Ishikawa (cell line): ENCODE data around the gene LY6G6D.

ENCODE experiments used
- CEBPB ChIP-seq: IDR thresholded peaks from 2 replicates; pipeline ENCODE4 v1.6.1; 2012
- CREB1 ChIP-seq: IDR thresholded peaks from 2 replicates; pipeline ENCODE4 v1.6.1; 2012; ENCODE audit warnings: low read depth
- EGR1 ChIP-seq: IDR thresholded peaks from 2 replicates; pipeline ENCODE4 v1.6.1; 2012
- EP300 ChIP-seq: IDR thresholded peaks from 2 replicates; pipeline ENCODE4 v1.6.1; 2012; ENCODE audit warnings: borderline replicate concordance
- FOXM1 ChIP-seq: IDR thresholded peaks from 2 replicates; pipeline ENCODE4 v1.6.1; 2012; ENCODE audit warnings: low read depth, borderline replicate concordance
- MAX ChIP-seq: IDR thresholded peaks from 2 replicates; pipeline ENCODE4 v1.6.1; 2012
- NFIC ChIP-seq: IDR thresholded peaks from 2 replicates; pipeline ENCODE4 v1.6.1; 2012
- RAD21 ChIP-seq: IDR thresholded peaks from 2 replicates; pipeline ENCODE4 v1.6.1; 2012; ENCODE audit warnings: low read depth
- REST ChIP-seq: IDR thresholded peaks from 2 replicates; pipeline ENCODE4 v1.6.1; 2012; ENCODE audit warnings: low read depth, mild to moderate bottlenecking
- TAF1 ChIP-seq: IDR thresholded peaks from 2 replicates; pipeline ENCODE4 v1.6.1; 2012; ENCODE audit warnings: low read depth, mild to moderate bottlenecking
- TCF12 ChIP-seq: IDR thresholded peaks from 2 replicates; pipeline ENCODE4 v1.6.1; 2012; ENCODE audit warnings: low read depth
- TEAD4 ChIP-seq: IDR thresholded peaks from 2 replicates; pipeline ENCODE4 v1.6.1; 2012
- YY1 ChIP-seq: IDR thresholded peaks from 2 replicates; pipeline ENCODE4 v1.6.1; 2012; ENCODE audit warnings: low read depth
- ZBTB7A ChIP-seq: IDR thresholded peaks from 2 replicates; pipeline ENCODE4 v1.6.1; 2012; ENCODE audit warnings: low read depth
- TF ChIP-seq, protein P1 (sequence below): IDR thresholded peaks from 2 replicates; pipeline ENCODE4 v1.6.1; 2012

LY6G6D gene

DNA sequence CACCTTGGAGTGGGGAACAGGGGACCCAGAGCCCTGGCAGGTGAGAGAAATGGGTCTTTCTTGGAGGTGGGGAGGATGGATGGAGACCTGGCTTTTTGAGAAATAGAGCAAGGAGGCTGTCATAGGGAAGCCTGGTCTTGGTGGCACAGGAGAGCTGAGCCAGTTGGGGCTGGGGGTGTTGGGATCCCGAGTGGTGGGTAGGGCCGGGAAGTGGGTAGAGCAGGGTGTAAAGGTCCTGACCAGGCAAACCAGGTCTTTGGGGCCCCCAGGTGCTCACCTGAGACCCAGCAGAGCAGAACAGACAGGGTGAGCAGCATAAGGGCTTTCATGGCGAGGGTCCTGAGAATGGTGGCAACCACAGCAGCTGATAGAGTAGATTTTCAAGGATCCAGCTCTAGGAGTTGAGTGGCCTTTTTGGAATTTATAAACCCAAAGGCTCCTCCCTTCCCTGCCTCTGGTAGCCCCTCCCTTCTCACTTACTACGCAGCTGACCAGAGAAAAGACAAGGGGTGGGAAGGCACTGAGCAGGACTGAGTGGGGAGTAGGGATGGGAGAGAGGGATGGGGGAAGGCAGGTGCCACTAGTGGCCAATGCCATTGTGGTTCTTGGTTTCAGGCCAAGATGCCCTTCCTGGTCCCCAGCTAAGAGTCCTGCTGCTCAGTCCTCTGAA, 6.3 kb downstream of the LY6G6D start, which contains the start of gene LY6G6C:
LY6G6C (minus strand) TSS at position 396 of the 670 bp plus-strand sequence; CDS start at position 329, 67 bp downstream.
- TF ChIP-seq NFIC (no peak), TAF1 (no peak), TEAD4 (no peak), CREB1 (no peak), ZBTB7A (no peak), EP300 (no peak), YY1 (no peak), MAX (no peak), TCF12 (no peak), RAD21 (no peak), CEBPB (no peak), FOXM1 (no peak), REST (no peak), EGR1 (no peak)
- TF ChIP-seq, protein P1, sequence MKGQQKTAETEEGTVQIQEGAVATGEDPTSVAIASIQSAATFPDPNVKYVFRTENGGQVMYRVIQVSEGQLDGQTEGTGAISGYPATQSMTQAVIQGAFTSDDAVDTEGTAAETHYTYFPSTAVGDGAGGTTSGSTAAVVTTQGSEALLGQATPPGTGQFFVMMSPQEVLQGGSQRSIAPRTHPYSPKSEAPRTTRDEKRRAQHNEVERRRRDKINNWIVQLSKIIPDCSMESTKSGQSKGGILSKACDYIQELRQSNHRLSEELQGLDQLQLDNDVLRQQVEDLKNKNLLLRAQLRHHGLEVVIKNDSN = no peak

DNA sequence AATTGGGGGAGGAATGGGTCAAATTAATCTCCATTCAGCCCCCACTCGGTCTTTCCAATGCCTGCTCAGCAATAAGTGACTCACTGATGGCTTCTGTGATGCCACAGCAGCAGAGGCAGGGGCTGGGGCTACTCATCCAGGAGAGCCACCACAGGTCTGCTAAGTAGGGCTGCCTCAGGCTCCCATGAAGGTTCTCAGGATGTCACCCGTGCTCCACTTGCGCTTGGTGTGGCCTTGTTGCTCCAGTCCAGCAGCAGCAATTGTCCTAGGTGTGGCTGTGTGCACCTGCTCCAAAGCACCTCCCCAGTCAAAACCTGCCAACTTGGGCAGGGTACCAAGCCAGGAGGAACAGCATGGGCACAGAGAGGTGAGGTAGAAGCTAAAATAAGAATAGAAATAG, 7.0 kb downstream of the LY6G6D start:
- TF ChIP-seq NFIC (no peak), ZBTB7A (no peak), REST (no peak), TAF1 (no peak), EP300 (no peak), MAX (no peak), YY1 (no peak), TEAD4 (no peak), CREB1 (no peak), RAD21 (no peak), TCF12 (no peak), FOXM1 (no peak), CEBPB (no peak), EGR1 (no peak)
- TF ChIP-seq, protein P1 = no peak

GRCh38 chr6:31723245-31723979, 8.3 kb downstream of the LY6G6D start, which contains the start of gene MPIG6B:
MPIG6B (plus strand) TSS chr6:31723373; CDS start chr6:31723384, 11 bp downstream.
- TF ChIP-seq TCF12 (no peak), EP300 (no peak), NFIC (no peak), TAF1 (no peak), RAD21 (no peak), MAX (no peak), EGR1 (no peak), ZBTB7A (no peak), FOXM1 (no peak), CEBPB (no peak), TEAD4 (no peak), REST (no peak), YY1 (no peak), CREB1 (no peak)
- TF ChIP-seq, protein P1 = no peak
